IMR-90 (cell line): Measurements from ENCODE around the gene PLEKHA4. TPM values are rescaled to one million over a fixed set of nuclear protein-coding genes. Genes with fewer than 3 reads are reported as not detected.

Source experiments
- ATAC-seq: fragments of 200-7000 bp; cut with Tn5 transposase; 2 replicates; pipeline ENCODE4 v1.9.1; 2020; ENCODE audit warnings: low read depth, mild to moderate bottlenecking, moderate library complexity
- BruUV-seq: library from RNA; stranded (reverse); fragments of 400-500 nt; replicated peaks from 2 replicates; lab custom pipeline; 2021; lab: Mats Ljungman, UMichigan
- CTCF ChIA-PET: fragments of 300-600 bp; formaldehyde crosslinking; extraction: SDS; loops from one replicate; lab custom pipeline; 2021; ENCODE audit warnings: antibody characterized with exemption; lab: Yijun Ruan, JAX
- POLR2A ChIA-PET: fragments of 300-600 bp; sonication (Branson Sonifier 250); formaldehyde crosslinking; loops from one replicate; lab custom pipeline; 2022; ENCODE audit warnings: antibody characterized with exemption; ENCODE audit not compliant: unreplicated experiment; lab: Charles Lee
- DNase-seq: peaks from one replicate; pipeline ENCODE4 v3.0.0; 2013
- H2AFZ ChIP-seq: replicated peaks from 2 replicates; pipeline ENCODE3; 2013; ENCODE audit warnings: low read length, mild to moderate bottlenecking; ENCODE audit not compliant: poor library complexity
- H2AK5ac ChIP-seq: 2 replicates; pipeline ENCODE4 v1.6.1; 2013; ENCODE audit warnings: low read depth, low read length, inconsistent platforms
- H2AK9ac ChIP-seq: replicated peaks from 2 replicates; pipeline ENCODE3; 2013; ENCODE audit warnings: mild to moderate bottlenecking, low read depth, low read length, moderate library complexity; ENCODE audit not compliant: poor library complexity
- H2BK120ac ChIP-seq: 2 replicates; pipeline ENCODE4 v1.6.1; 2013; ENCODE audit warnings: low read depth, low read length, inconsistent platforms
- H2BK15ac ChIP-seq: 3 replicates; pipeline ENCODE4 v1.6.1; 2013; ENCODE audit warnings: low read depth, low read length, inconsistent platforms
- H2BK20ac ChIP-seq: 2 replicates; pipeline ENCODE4 v1.6.1; 2013; ENCODE audit warnings: low read depth, mild to moderate bottlenecking, inconsistent platforms, low read length, moderate library complexity
- H2BK5ac ChIP-seq: 2 replicates; pipeline ENCODE4 v1.6.1; 2013; ENCODE audit warnings: mild to moderate bottlenecking, low read depth, low read length, inconsistent platforms; ENCODE audit not compliant: poor library complexity, severe bottlenecking
- H3K14ac ChIP-seq: replicated peaks from 2 replicates; pipeline ENCODE4 v1.6.1; 2013; ENCODE audit warnings: low read depth, low read length, inconsistent platforms
- H3K18ac ChIP-seq: 2 replicates; pipeline ENCODE4 v1.6.1; 2013; ENCODE audit warnings: low read depth, low read length, control low read depth
- H3K23ac ChIP-seq: 2 replicates; pipeline ENCODE4 v1.6.1; 2013; ENCODE audit warnings: low read depth, low read length, inconsistent platforms
- H3K27ac ChIP-seq: 2 replicates; pipeline ENCODE4 v1.5.1; 2013; ENCODE audit warnings: mild to moderate bottlenecking, control low read depth, low read length; ENCODE audit not compliant: insufficient read depth
- H3K27me3 ChIP-seq: 2 replicates; pipeline ENCODE4 v1.6.1; 2013; ENCODE audit warnings: low read length; ENCODE audit not compliant: control insufficient read depth, insufficient read depth
- H3K36me3 ChIP-seq: 2 replicates; pipeline ENCODE4 v1.6.1; 2013; ENCODE audit warnings: low read length, mixed read lengths; ENCODE audit not compliant: control insufficient read depth, insufficient read depth
- H3K4ac ChIP-seq: 2 replicates; pipeline ENCODE4 v1.6.1; 2013; ENCODE audit warnings: low read depth, low read length, inconsistent platforms
- H3K4me1 ChIP-seq: 2 replicates; pipeline ENCODE4 v1.6.1; 2013; ENCODE audit warnings: low read length, mixed read lengths; ENCODE audit not compliant: control insufficient read depth, insufficient read depth
- H3K4me2 ChIP-seq: 2 replicates; pipeline ENCODE4 v1.6.1; 2013; ENCODE audit warnings: low read depth, mild to moderate bottlenecking, control low read depth, low read length, moderate library complexity
- H3K4me3 ChIP-seq: 2 replicates; pipeline ENCODE4 v1.5.1; 2013; ENCODE audit warnings: low read depth, mild to moderate bottlenecking, control low read depth, low read length, moderate library complexity; ENCODE audit not compliant: insufficient read depth
- H3K56ac ChIP-seq: 2 replicates; pipeline ENCODE4 v1.6.1; 2013; ENCODE audit warnings: low read length, inconsistent platforms; ENCODE audit not compliant: insufficient read depth; ENCODE audit errors: extremely low read depth
- H3K79me1 ChIP-seq, 2 experiments: 2 replicates each; pipeline ENCODE4 v1.6.1; 2013; ENCODE audit warnings: low read length in 2 of 2, inconsistent platforms in 1 of 2, low read depth in 1 of 2
- H3K9ac ChIP-seq: 2 replicates; pipeline ENCODE4 v1.6.1; 2013; ENCODE audit warnings: low read depth, low read length, control low read depth
- H3K9me1 ChIP-seq: 2 replicates; pipeline ENCODE4 v1.6.1; 2013; ENCODE audit warnings: low read length, inconsistent platforms; ENCODE audit not compliant: insufficient read depth
- H3K9me3 ChIP-seq: 2 replicates; pipeline ENCODE4 v1.6.1; 2013; ENCODE audit warnings: low read length; ENCODE audit not compliant: control insufficient read depth, insufficient read depth
- H4K20me1 ChIP-seq: 2 replicates; pipeline ENCODE4 v1.6.1; 2013; ENCODE audit warnings: low read length, inconsistent platforms; ENCODE audit not compliant: insufficient read depth
- H4K5ac ChIP-seq: 2 replicates; pipeline ENCODE4 v1.6.1; 2013; ENCODE audit warnings: mild to moderate bottlenecking, low read depth, low read length, control low read depth
- H4K8ac ChIP-seq, 2 experiments: 2 replicates each; pipeline ENCODE4 v1.6.1; 2013; ENCODE audit warnings: low read depth in 2 of 2, low read length in 2 of 2, control low read depth in 1 of 2, inconsistent platforms in 1 of 2
- H4K91ac ChIP-seq: 2 replicates; pipeline ENCODE4 v1.6.1; 2013; ENCODE audit warnings: low read depth, low read length, inconsistent platforms; ENCODE audit not compliant: insufficient read depth
- CHD1 ChIP-seq: IDR thresholded peaks from 2 replicates; pipeline ENCODE4 v1.6.1; 2012; ENCODE audit warnings: low read depth, low read length, improper control_type of control experiment
- ELK1 ChIP-seq: fragments of 150-350 bp; IDR thresholded peaks from 2 replicates; pipeline ENCODE4 v1.6.1; 2016; ENCODE audit warnings: low read depth, mild to moderate bottlenecking, low read length, moderate library complexity, borderline replicate concordance
- FOS ChIP-seq: fragments of 150-350 bp; IDR thresholded peaks from 2 replicates; pipeline ENCODE4 v1.6.1; 2016; ENCODE audit warnings: low read depth, low read length
- RCOR1 ChIP-seq: IDR thresholded peaks from 2 replicates; pipeline ENCODE4 v1.6.1; 2012; ENCODE audit warnings: mild to moderate bottlenecking, low read length, improper control_type of control experiment; ENCODE audit not compliant: insufficient replicate concordance
- WGBS, 2 experiments: methylation state at CpG; one replicate each; pipeline versions ENCODE4 v1.1.5 to v1.1.7; 2013; ENCODE audit warnings: missing lambda C conversion rate in 2 of 2; ENCODE audit not compliant: insufficient read length in 1 of 2; ENCODE audit errors: extremely low coverage in 2 of 2; 5-methylcytosine and 5-hydroxymethylcytosine counted together
- dilution Hi-C: fragments of 300-500 bp; cut with HindIII; formaldehyde crosslinking; loops from one replicate; pipeline ENCODE4 v1.14.3; 2018; ENCODE audit warnings: low sequenced_read_pairs; ENCODE audit not compliant: unreplicated experiment
- in situ Hi-C: fragments of 300-500 bp; cut with MboI; formaldehyde crosslinking; loops from 3 replicates; pipeline ENCODE4 v1.14.3; 2019; ENCODE audit warnings: low sequenced_read_pairs, inconsistent platforms, mixed read lengths
- intact Hi-C: fragments of 100-400 bp; cut with micrococcal nuclease; formaldehyde crosslinking; loops from 2 replicates; pipeline ENCODE4 v1.10.0; 2022
- polyA plus RNA-seq, 3 experiments: library from polyadenylated mRNA; depleted of rRNA; stranded (reverse); fragments of >200 nt; gene quantifications; 2 replicates each; pipeline ENCODE4 v1.2.3, GENCODE V29; 2012; ENCODE audit warnings: low replicate concordance in 1 of 3
- total RNA-seq: library from RNA; depleted of rRNA; stranded (reverse); fragments of >200 nt; gene quantifications from 2 replicates; pipeline ENCODE4 v1.2.3, GENCODE V29; 2012

The PLEKHA4 gene
- total and polyA plus RNA-seq, 2 of the 4 experiments (the other 2 are of a cell fraction) = 4.5 to 14.4 TPM

GRCh38 chr19:48870048-48870447 lies 1.6 kb upstream of the PLEKHA4 start:
- Histone ChIP-seq H3K4me1 (peaks cover 21% of the 10 kb centered on the region), H3K27me3 (no peaks in the 10 kb centered on the region), H2BK20ac (no peak overlapping the region), H3K14ac (no peak overlapping the region), H3K9me3 (no peaks in the 10 kb centered on the region), H2BK120ac (no peak overlapping the region), H3K23ac (no peak overlapping the region), H4K91ac (no peak overlapping the region), H3K27ac (no peak overlapping the region), H3K9me1 (peaks cover 4% of the 10 kb centered on the region; the same call in 1 of the 2 replicates), H2AK5ac (no peak overlapping the region), H4K8ac (no peak overlapping the region), H2AFZ (no peak overlapping the region), H4K5ac (no peak overlapping the region), H3K56ac (no peak overlapping the region), H3K4ac (no peak overlapping the region), H2BK15ac (no peak overlapping the region), H2BK5ac (no peak overlapping the region), H2AK9ac (no peak overlapping the region), H4K20me1 (peaks cover 26% of the 10 kb centered on the region), H3K36me3 (peaks cover 21% of the 10 kb centered on the region), H3K9ac (no peak overlapping the region), H3K18ac (no peak overlapping the region), H3K4me3 (no peak overlapping the region), H3K4me2 (no peak overlapping the region), H3K79me1 (peaks cover 11 to 62% of the 10 kb centered on the region in 2 experiments)
- POLR2A ChIA-PET = no interaction called here
- CTCF ChIA-PET = no interaction called here
- 95% methylated on average over 4 of the region's 9 CpGs; no CpG with 5 or more reads in 1 of the 2 experiments for WGBS, 2 experiments
- ATAC-seq (no peak), DNase-seq (no peak)
- in situ Hi-C loops = no loop called here
- TF ChIP-seq FOS = no peak
- no peak for TF ChIP-seq RCOR1
- TF ChIP-seq ELK1 = no peak
- TF ChIP-seq CHD1 = no peak
- no TSS peak for BruUV-seq
- intact Hi-C loops = no loop called here
- dilution Hi-C loops = no loop called here
